ENCODE data around the gene SMARCC1.

SMARCC1 gene

DNA sequence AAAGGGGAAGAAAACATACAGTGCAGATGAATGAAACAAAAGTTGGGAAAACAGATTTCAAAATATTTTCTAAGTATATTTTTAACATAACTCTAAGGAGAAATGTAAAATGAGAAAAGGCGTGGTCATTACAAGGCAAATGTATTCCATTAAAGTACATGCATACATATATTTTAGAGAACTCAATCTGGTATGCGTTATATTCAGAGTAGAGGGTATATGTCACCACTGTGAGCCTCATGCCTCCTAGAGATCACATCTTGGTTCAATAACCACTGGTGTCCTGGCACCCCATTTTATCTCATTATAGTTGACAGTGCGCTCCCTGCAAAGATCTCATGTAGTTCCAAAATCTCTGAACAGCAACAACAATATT lies 77.5 kb downstream of the SMARCC1 start:
- DNase-seq (ENCODE audit: low read depth, low spot score), result no peak

DNA sequence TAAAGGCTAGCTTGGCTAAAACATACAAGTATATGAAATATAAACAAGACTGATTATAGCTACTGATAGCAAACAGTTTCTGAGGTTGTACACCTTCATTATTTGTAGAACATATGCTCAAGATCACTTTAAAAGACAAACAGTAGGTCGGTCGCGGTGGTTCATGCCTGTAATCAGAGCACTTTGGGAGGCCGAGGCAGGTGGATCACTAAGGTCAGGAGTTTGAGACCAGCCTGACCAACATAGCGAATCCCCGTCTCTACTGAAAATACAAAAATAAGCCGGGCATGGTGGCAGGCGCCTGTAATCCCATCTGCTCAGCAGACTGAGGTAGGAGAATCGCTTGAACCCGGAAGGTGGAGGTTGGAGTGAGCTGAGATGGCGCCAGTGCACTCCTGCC lies 80.3 kb downstream of the SMARCC1 start:
- DNase-seq (ENCODE audit: low read depth, low spot score), result no peak

GRCh38 chr3:47692158-47692557 lies 89.5 kb downstream of the SMARCC1 start:
- no peak for DNase-seq (ENCODE audit: low read depth, low spot score)

GRCh38 chr3:47688488-47688887 lies 93.2 kb downstream of the SMARCC1 start:
- DNase-seq (ENCODE audit: low read depth, low spot score), result no peak

DNA sequence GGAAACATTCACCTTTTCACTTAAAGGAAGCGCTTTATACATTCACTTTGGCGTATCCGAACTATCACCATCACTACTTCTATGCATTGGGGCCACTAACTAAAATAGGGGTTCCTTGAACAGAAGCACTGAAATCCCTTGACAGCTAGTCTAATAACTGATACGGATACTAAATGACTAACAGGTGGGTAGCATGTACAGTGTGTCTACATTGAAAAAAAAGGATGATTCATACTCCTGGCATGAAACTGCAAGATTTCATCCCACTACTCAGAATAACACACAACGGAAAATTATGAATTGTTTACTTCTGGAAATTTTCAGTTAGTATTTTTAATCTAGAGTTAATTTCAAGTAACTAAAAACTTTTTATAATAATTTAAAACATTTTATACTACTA lies 96.7 kb downstream of the SMARCC1 start:
- no peak for DNase-seq (ENCODE audit: low read depth, low spot score)

GRCh38 chr3:47681016-47681415 lies 100.7 kb downstream of the SMARCC1 start:
- no peak for DNase-seq (ENCODE audit: low read depth, low spot score)

- DNase-seq (ENCODE audit: low read depth, low spot score), result no peak
Observed at GRCh38 chr3:47678446-47679338, 103.0 kb downstream of the SMARCC1 start.

DNA sequence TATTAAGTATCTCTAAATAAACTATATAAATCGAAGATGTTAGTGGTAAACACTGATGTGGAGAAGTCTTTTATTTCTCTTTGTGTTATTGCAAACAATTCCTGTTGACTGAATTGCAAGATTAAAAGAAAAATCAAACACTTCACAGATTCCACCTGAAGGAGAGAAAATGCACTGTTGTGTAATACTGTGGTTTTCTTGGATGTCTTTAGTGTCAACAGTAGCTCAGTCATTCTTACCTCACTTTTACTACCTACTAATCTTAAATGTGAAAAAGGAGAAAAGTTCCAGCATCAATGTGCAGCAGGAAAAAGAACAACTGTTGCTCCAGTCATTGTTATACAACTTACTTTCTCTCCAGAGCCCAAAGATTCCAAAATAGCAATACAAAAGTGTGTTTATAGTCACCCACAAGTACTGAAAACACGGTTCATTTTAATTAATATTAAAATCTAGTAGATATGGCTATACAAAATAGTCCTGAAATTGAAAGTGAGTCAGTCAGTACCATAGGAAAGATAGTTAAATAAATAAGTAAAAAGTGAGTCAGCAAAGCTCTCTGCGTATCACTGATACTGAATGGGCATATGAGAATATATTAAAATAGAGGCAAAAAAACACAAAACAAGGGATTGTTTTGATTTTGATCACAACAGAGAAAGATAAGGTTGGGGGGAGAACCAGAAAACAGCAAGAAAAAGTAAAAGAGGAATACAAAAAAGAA lies 112.5 kb downstream of the SMARCC1 start:
- DNase-seq (ENCODE audit: low read depth, low spot score), result no peak

GRCh38 chr3:47666118-47666517 lies 115.6 kb downstream of the SMARCC1 start:
- no peak for DNase-seq (ENCODE audit: low read depth, low spot score)

- DNase-seq (ENCODE audit: low read depth, low spot score), result no peak
Observed at GRCh38 chr3:47664519-47664918, 117.2 kb downstream of the SMARCC1 start.

GRCh38 chr3:47663630-47664240 lies 118.0 kb downstream of the SMARCC1 start:
- no peak for DNase-seq (ENCODE audit: low read depth, low spot score)

GRCh38 chr3:47661121-47661752 lies 120.5 kb downstream of the SMARCC1 start:
- DNase-seq (ENCODE audit: low read depth, low spot score), result peak; percentile 26

- DNase-seq (ENCODE audit: low read depth, low spot score), result no peak
Observed at GRCh38 chr3:47658444-47658843, 123.2 kb downstream of the SMARCC1 start.

- DNase-seq (ENCODE audit: low read depth, low spot score), result no peak
Observed at GRCh38 chr3:47652142-47652541, 129.6 kb downstream of the SMARCC1 start.

DNA sequence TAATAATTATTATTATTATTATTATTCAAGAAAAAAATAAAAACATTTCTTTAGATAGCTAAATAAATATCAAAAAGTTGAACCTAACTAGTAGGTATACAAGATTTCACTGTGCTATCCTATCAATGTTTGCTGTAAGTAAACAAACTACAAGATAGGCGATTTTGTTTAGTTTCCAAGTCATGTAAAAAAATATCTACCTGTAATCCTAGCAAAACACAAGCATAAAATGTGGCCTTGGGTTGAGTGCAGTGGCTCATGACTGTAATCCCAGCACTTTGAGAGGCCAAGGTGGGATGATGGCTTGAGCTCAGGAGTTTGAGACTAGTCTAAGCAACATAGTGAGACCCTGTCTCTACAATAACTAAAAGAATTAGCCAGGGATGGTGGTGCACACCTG lies 131.4 kb downstream of the SMARCC1 start:
- DNase-seq (ENCODE audit: low read depth, low spot score), result no peak

GRCh38 chr3:47647550-47647949 lies 134.1 kb downstream of the SMARCC1 start:
- DNase-seq (ENCODE audit: low read depth, low spot score), result no peak

- DNase-seq (ENCODE audit: low read depth, low spot score), result no peak
Observed at GRCh38 chr3:47646362-47646761, 135.3 kb downstream of the SMARCC1 start.

GRCh38 chr3:47645551-47645950 lies 136.1 kb downstream of the SMARCC1 start:
- DNase-seq (ENCODE audit: low read depth, low spot score), result no peak

GRCh38 chr3:47643092-47643491 lies 138.6 kb downstream of the SMARCC1 start:
- no peak for DNase-seq (ENCODE audit: low read depth, low spot score)

DNA sequence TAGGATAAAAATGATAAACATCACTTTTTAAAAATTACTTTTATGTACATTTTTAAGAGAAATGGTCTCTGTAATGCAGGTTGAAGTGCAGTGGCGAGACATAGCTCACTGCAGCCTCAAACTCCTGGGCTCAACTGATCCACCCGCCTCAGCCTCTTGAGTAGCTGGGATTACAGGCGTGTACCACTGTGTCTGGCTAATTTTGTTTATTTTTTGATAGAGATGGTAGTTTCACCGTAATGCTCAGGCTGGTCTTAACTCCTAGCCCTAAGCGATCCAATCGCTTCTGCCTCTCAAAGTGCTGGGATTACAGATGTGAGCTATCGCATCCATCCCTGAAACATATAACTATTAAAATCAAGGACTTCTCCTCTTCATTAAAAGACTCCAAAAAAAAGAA lies 140.0 kb downstream of the SMARCC1 start:
- no peak for DNase-seq (ENCODE audit: low read depth, low spot score)

GRCh38 chr3:47636921-47637320 lies 144.8 kb downstream of the SMARCC1 start:
- no peak for DNase-seq (ENCODE audit: low read depth, low spot score)

- DNase-seq (ENCODE audit: low read depth, low spot score), result no peak
Observed at GRCh38 chr3:47636225-47636624, 145.5 kb downstream of the SMARCC1 start.

All from brain pericyte (primary cell).